Measurements from ENCODE around the gene GLP1R.

GLP1R gene

GRCh38 chr6:39065561-39065960, 17.0 kb downstream of the GLP1R start:
- DNase-seq = no peak

GRCh38 chr6:39068391-39068790, 19.8 kb downstream of the GLP1R start:
- no peak for DNase-seq

- no peak for DNase-seq
Measured at GRCh38 chr6:39072830-39073229, 24.2 kb downstream of the GLP1R start.

GRCh38 chr6:39073471-39074355, 25.1 kb downstream of the GLP1R start:
- no peak for DNase-seq

- DNase-seq = no peak
Measured at GRCh38 chr6:39074486-39074885, 25.9 kb downstream of the GLP1R start.

GRCh38 chr6:39075010-39075686, 26.6 kb downstream of the GLP1R start:
- no peak for DNase-seq

- DNase-seq = no peak
Measured at GRCh38 chr6:39075807-39076622, 27.4 kb downstream of the GLP1R start.

- DNase-seq = no peak
Measured at GRCh38 chr6:39076623-39077535, 28.3 kb downstream of the GLP1R start.

- DNase-seq = no peak
Measured at GRCh38 chr6:39077882-39078594, 29.5 kb downstream of the GLP1R start.

GRCh38 chr6:39078695-39079094, 30.1 kb downstream of the GLP1R start:
- DNase-seq = no peak

- no peak for DNase-seq
Measured at GRCh38 chr6:39079197-39080125, 30.9 kb downstream of the GLP1R start.

GRCh38 chr6:39080246-39080875, 31.8 kb downstream of the GLP1R start:
- no peak for DNase-seq

- DNase-seq = no peak
Measured at GRCh38 chr6:39082310-39082709, 33.7 kb downstream of the GLP1R start.

GRCh38 chr6:39083231-39083634, 34.7 kb downstream of the GLP1R start:
- DNase-seq = peak in 1 of 2 experiments; percentile 11

GRCh38 chr6:39084506-39084905, 35.9 kb downstream of the GLP1R start:
- DNase-seq = no peak

GRCh38 chr6:39085129-39085797, 36.7 kb downstream of the GLP1R start:
- no peak for DNase-seq

GRCh38 chr6:39086294-39086693, 37.7 kb downstream of the GLP1R start:
- DNase-seq = peak; percentile 46 to 61

- DNase-seq = no peak
Measured at GRCh38 chr6:39086711-39087110, 38.1 kb downstream of the GLP1R start.

- DNase-seq = no peak
Measured at GRCh38 chr6:39087197-39087596, 38.6 kb downstream of the GLP1R start.
